ENCODE results near the gene ZNF227. TPM values are rescaled to one million over a fixed set of nuclear protein-coding genes. Genes with fewer than 3 reads are reported as not detected.
"Not testable (repeated sequence)": the region's sequence is repeated elsewhere in the genome, so short reads cannot be mapped to it uniquely, and the experiment has no call there.

Gene ZNF227
- total RNA-seq, 1 experiment from 2014 or later, result 18.5 TPM

DNA sequence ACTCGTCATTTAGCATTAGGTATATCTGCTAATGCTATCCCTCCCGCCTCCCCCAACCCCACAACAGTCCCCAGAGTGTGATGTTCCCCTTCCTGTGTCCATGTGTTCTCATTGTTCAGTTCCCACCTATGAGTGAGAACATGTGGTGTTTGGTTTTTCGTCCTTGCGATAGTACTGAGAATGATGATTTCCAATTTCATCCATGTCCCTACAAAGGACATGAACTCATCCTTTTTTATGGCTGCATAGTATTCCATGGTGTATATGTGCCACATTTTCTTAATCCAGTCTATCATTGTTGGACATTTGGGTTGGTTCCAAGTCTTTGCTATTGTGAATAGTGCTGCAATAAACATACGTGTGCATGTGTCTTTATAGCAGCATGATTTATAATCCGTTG, 8.4 kb downstream of the ZNF227 start:
- POLR2A ChIA-PET; H3K4me1 Mint-ChIP-seq; H3K27ac Mint-ChIP-seq; ATAC-seq; DNase-seq (ENCODE audit: low spot score); CTCF ChIA-PET; H3K4me3 Mint-ChIP-seq; H3K27me3 Mint-ChIP-seq (ENCODE audit: low read depth): not testable (repeated sequence)
- H3K9me3 Mint-ChIP-seq, result peaks cover 27% of the 10 kb centered on the region
- peaks cover 68% of the 10 kb centered on the region for H3K36me3 Mint-ChIP-seq

DNA sequence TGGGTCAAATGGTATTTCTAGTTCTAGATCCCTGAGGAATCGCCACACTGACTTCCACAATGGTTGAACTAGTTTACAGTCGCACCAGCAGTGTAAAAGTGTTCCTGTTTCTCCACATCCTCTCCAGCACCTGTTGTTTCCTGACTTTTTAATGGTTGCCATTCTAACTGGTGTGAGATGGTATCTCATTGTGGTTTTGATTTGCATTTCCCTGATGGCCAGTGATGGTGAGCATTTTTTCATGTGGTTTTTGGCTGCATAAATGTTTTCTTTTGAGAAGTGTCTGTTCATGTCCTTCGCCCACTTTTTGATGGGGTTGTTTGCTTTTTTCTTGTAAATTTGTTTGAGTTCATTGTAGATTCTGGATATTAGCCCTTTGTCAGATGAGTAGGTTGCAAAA, 9.0 kb downstream of the ZNF227 start:
- Mint-ChIP-seq H3K9me3 (peaks cover 30% of the 10 kb centered on the region), H3K36me3 (peaks cover 71% of the 10 kb centered on the region)
- ATAC-seq; H3K4me3 Mint-ChIP-seq; CTCF ChIA-PET; POLR2A ChIA-PET; H3K4me1 Mint-ChIP-seq; DNase-seq (ENCODE audit: low spot score); H3K27ac Mint-ChIP-seq; H3K27me3 Mint-ChIP-seq (ENCODE audit: low read depth): not testable (repeated sequence)

DNA sequence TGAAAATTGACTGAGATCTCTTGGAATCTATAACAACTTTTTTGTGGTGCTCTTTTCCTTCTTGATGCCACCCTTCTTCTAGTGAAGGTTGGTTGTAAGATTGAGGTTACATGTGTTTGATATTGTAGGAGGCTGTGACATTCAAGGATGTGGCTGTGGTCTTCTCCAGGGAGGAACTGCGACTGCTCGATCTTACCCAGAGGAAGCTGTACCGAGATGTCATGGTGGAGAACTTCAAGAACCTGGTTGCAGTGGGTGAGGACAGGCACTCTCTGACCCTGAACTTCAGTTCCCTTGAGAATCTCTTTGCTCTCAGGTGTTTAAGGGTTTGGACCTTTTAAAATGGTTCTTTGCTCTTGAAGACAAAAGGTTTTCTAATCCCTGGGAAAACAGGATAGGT, 16.0 kb downstream of the ZNF227 start:
- Mint-ChIP-seq H3K36me3 (peaks cover 81% of the 10 kb centered on the region), H3K4me3 (no peak overlapping the region)

More for the DNA sequence above, 16.0 kb downstream of the ZNF227 start:
- ChIA-PET CTCF (no interaction called here), POLR2A (no interaction called here)
- Mint-ChIP-seq H3K9me3 (peaks cover 45% of the 10 kb centered on the region), H3K27ac (no peak overlapping the region), H3K27me3 (ENCODE audit: low read depth) (no peaks in the 10 kb centered on the region; the same call in 1 of the 2 replicates), H3K4me1 (no peaks in the 10 kb centered on the region)
- no peak for DNase-seq (ENCODE audit: low spot score)
- no peak for ATAC-seq
- TF ChIP-seq TEAD1 (CRISPR knock-in tag; IDR thresholded peaks at IDR 0.05) (no peak), PRRX2 (CRISPR knock-in tag; IDR thresholded peaks at IDR 0.05) (no peak), ZNF416 (CRISPR knock-in tag; IDR thresholded peaks at IDR 0.05) (no peak), TCF7 (CRISPR knock-in tag; IDR thresholded peaks at IDR 0.05; ENCODE audit: low read depth) (no peak), HMGA2 (CRISPR knock-in tag; IDR thresholded peaks at IDR 0.05) (no peak), RORB (CRISPR knock-in tag; IDR thresholded peaks at IDR 0.05) (no peak), OVOL2 (CRISPR knock-in tag; IDR thresholded peaks at IDR 0.05; ENCODE audit: borderline replicate concordance) (no peak), ZNF423 (CRISPR knock-in tag; IDR thresholded peaks at IDR 0.05) (no peak), GTF2I (CRISPR knock-in tag; conservative IDR thresholded peaks at IDR 0.05) (no peak)
- TF ChIP-seq, protein P1, sequence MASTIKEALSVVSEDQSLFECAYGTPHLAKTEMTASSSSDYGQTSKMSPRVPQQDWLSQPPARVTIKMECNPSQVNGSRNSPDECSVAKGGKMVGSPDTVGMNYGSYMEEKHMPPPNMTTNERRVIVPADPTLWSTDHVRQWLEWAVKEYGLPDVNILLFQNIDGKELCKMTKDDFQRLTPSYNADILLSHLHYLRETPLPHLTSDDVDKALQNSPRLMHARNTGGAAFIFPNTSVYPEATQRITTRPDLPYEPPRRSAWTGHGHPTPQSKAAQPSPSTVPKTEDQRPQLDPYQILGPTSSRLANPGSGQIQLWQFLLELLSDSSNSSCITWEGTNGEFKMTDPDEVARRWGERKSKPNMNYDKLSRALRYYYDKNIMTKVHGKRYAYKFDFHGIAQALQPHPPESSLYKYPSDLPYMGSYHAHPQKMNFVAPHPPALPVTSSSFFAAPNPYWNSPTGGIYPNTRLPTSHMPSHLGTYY (CRISPR knock-in tag; IDR thresholded peaks at IDR 0.05), result no peak
- TF ChIP-seq, protein P2, sequence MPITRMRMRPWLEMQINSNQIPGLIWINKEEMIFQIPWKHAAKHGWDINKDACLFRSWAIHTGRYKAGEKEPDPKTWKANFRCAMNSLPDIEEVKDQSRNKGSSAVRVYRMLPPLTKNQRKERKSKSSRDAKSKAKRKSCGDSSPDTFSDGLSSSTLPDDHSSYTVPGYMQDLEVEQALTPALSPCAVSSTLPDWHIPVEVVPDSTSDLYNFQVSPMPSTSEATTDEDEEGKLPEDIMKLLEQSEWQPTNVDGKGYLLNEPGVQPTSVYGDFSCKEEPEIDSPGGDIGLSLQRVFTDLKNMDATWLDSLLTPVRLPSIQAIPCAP (CRISPR knock-in tag; IDR thresholded peaks at IDR 0.05), result no peak
- TF ChIP-seq, protein P3, sequence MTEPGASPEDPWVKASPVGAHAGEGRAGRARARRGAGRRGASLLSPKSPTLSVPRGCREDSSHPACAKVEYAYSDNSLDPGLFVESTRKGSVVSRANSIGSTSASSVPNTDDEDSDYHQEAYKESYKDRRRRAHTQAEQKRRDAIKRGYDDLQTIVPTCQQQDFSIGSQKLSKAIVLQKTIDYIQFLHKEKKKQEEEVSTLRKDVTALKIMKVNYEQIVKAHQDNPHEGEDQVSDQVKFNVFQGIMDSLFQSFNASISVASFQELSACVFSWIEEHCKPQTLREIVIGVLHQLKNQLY (CRISPR knock-in tag; IDR thresholded peaks at IDR 0.05), result no peak
- TF ChIP-seq, protein P4, sequence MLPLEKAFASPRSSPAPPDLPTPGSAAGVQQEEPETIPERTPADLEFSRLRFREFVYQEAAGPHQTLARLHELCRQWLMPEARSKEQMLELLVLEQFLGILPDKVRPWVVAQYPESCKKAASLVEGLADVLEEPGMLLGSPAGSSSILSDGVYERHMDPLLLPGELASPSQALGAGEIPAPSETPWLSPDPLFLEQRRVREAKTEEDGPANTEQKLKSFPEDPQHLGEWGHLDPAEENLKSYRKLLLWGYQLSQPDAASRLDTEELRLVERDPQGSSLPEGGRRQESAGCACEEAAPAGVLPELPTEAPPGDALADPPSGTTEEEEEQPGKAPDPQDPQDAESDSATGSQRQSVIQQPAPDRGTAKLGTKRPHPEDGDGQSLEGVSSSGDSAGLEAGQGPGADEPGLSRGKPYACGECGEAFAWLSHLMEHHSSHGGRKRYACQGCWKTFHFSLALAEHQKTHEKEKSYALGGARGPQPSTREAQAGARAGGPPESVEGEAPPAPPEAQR (CRISPR knock-in tag; IDR thresholded peaks at IDR 0.05), result no peak
- TF ChIP-seq, protein P5, sequence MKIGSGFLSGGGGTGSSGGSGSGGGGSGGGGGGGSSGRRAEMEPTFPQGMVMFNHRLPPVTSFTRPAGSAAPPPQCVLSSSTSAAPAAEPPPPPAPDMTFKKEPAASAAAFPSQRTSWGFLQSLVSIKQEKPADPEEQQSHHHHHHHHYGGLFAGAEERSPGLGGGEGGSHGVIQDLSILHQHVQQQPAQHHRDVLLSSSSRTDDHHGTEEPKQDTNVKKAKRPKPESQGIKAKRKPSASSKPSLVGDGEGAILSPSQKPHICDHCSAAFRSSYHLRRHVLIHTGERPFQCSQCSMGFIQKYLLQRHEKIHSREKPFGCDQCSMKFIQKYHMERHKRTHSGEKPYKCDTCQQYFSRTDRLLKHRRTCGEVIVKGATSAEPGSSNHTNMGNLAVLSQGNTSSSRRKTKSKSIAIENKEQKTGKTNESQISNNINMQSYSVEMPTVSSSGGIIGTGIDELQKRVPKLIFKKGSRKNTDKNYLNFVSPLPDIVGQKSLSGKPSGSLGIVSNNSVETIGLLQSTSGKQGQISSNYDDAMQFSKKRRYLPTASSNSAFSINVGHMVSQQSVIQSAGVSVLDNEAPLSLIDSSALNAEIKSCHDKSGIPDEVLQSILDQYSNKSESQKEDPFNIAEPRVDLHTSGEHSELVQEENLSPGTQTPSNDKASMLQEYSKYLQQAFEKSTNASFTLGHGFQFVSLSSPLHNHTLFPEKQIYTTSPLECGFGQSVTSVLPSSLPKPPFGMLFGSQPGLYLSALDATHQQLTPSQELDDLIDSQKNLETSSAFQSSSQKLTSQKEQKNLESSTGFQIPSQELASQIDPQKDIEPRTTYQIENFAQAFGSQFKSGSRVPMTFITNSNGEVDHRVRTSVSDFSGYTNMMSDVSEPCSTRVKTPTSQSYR (CRISPR knock-in tag; IDR thresholded peaks at IDR 0.05), result no peak
- TF ChIP-seq, protein P6, sequence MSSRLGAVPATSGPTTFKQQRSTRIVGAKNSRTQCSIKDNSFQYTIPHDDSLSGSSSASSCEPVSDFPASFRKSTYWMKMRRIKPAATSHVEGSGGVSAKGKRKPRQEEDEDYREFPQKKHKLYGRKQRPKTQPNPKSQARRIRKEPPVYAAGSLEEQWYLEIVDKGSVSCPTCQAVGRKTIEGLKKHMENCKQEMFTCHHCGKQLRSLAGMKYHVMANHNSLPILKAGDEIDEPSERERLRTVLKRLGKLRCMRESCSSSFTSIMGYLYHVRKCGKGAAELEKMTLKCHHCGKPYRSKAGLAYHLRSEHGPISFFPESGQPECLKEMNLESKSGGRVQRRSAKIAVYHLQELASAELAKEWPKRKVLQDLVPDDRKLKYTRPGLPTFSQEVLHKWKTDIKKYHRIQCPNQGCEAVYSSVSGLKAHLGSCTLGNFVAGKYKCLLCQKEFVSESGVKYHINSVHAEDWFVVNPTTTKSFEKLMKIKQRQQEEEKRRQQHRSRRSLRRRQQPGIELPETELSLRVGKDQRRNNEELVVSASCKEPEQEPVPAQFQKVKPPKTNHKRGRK (CRISPR knock-in tag; IDR thresholded peaks at IDR 0.05; ENCODE audit: borderline replicate concordance), result no peak

Data from WTC11 (cell line).